AG04449 (cell line): ENCODE results near the gene OR1J1.

ENCODE experiments used
- CTCF ChIA-PET: fragments of 350-600 bp; formaldehyde crosslinking; extraction: SDS; loops from one replicate; lab custom pipeline; 2021; ENCODE audit warnings: antibody characterized with exemption; lab: Yijun Ruan, JAX
- POLR2A ChIA-PET: fragments of 400-600, 350-600 bp; formaldehyde crosslinking; extraction: SDS; loops from one replicate; lab custom pipeline; 2020; ENCODE audit warnings: antibody characterized with exemption, inconsistent platforms; lab: Yijun Ruan, JAX
- DNase-seq: peaks from one replicate; pipeline ENCODE4 v3.0.0-alpha.2; 2010; ENCODE audit warnings: low read depth, low spot score
- H3K4me3 ChIP-seq: 2 replicates; pipeline ENCODE4 v1.5.1; 2011; ENCODE audit warnings: low read depth, mild to moderate bottlenecking, control low read depth, low read length
- CTCF ChIP-seq: IDR thresholded peaks from one replicate; pipeline ENCODE4 v1.5.1; 2011; ENCODE audit warnings: mild to moderate bottlenecking, moderate library complexity, low read length, control low read depth, inconsistent platforms; ENCODE audit not compliant: insufficient read depth; ENCODE audit errors: missing control alignments

Gene OR1J1

GRCh38 chr9:122477826-122478225 lies at the start of gene OR1J1:
Gene OR1J1 (minus strand): TSS chr9:122477926. CDS start chr9:122477926, 0 bp downstream.
- ChIA-PET POLR2A (no interaction called here), CTCF (interaction anchor here (0.9 kb wide), 1 partner anchor 12 kb away, joined by 3 read pairs; no protein-coding TSS in a partner anchor)
- no peak for TF ChIP-seq CTCF

GRCh38 chr9:122527193-122527592 lies 49.5 kb upstream of the OR1J1 start, which contains the start of gene OR1N1:
Gene OR1N1 (minus strand): TSS chr9:122527293. CDS start chr9:122527293, 0 bp downstream.
- CTCF ChIA-PET: no interaction called here
- H3K4me3 ChIP-seq: no peak within 1 kb of the TSS
- no peak for TF ChIP-seq CTCF
- no peak for DNase-seq
- POLR2A ChIA-PET: no interaction called here

More at GRCh38 chr9:122477826-122478225, at the start of gene OR1J1:
- H3K4me3 ChIP-seq: no peak within 1 kb of the TSS
- DNase-seq: no peak

- no peak for TF ChIP-seq CTCF
- no peak overlapping the region for H3K4me3 ChIP-seq
- no peak for DNase-seq
- ChIA-PET POLR2A (no interaction called here), CTCF (no interaction called here)
Observed at GRCh38 chr9:122526602-122527001, 48.9 kb upstream of the OR1J1 start.

- H3K4me3 ChIP-seq: no peak overlapping the region
- CTCF ChIA-PET: no interaction called here
- DNase-seq: no peak
- TF ChIP-seq CTCF: no peak
- POLR2A ChIA-PET: no interaction called here
Observed at GRCh38 chr9:122519376-122519775, 41.6 kb upstream of the OR1J1 start.

- no peak for TF ChIP-seq CTCF
- H3K4me3 ChIP-seq: no peak within 1 kb of the TSS
- DNase-seq: no peak
- CTCF ChIA-PET: no interaction called here
- POLR2A ChIA-PET: no interaction called here
Observed at GRCh38 chr9:122518841-122519240, 41.1 kb upstream of the OR1J1 start, which contains the start of gene OR1J4. Gene OR1J4 (plus strand): TSS chr9:122519141. CDS start chr9:122519141, 0 bp downstream.

- H3K4me3 ChIP-seq: no peak overlapping the region
- ChIA-PET CTCF (no interaction called here), POLR2A (no interaction called here)
- TF ChIP-seq CTCF: no peak
- DNase-seq: no peak
Observed at GRCh38 chr9:122518226-122518625, 40.5 kb upstream of the OR1J1 start.
